ENCODE results near the gene TAF8. TPM values are rescaled to one million over a fixed set of nuclear protein-coding genes. Genes with fewer than 3 reads are reported as not detected.

Gene TAF8
- total RNA-seq, 4 donors from 2014 or later: 15.8 to 24.0 (median 18.9) TPM

- DNase-seq (ENCODE audit: low spot score in 2 of 2): no peak
- WGBS, 2 donors: 78 to 80% methylated on average over 4 of the region's 4 CpGs
- intact Hi-C loops (cut with DNase I; ENCODE audit: low total_unique reads): no loop called here
Measured at GRCh38 chr6:42133926-42134325, 83.6 kb downstream of the TAF8 start.

GRCh38 chr6:42135161-42135560 lies 84.8 kb downstream of the TAF8 start:
- 86 to 87% methylated on average over 12 of the region's 12 CpGs for WGBS, 2 donors
- no peak overlapping the region for H3K4me3 ChIP-seq (ENCODE audit: low read depth, poor library complexity, severe bottlenecking)
- intact Hi-C loops (cut with DNase I; ENCODE audit: low total_unique reads): no loop called here
- no peak for TF ChIP-seq CTCF (IDR thresholded peaks at IDR 0.05)
- TF ChIP-seq POLR2A (IDR thresholded peaks at IDR 0.05): no peak
- no peak for DNase-seq (ENCODE audit: low spot score in 2 of 2)

More at GRCh38 chr6:42133926-42134325, 83.6 kb downstream of the TAF8 start:
- no peak for TF ChIP-seq CTCF (IDR thresholded peaks at IDR 0.05)
- TF ChIP-seq POLR2A (IDR thresholded peaks at IDR 0.05): no peak
- H3K4me3 ChIP-seq (ENCODE audit: low read depth, poor library complexity, severe bottlenecking): no peak overlapping the region

- H3K4me3 ChIP-seq (ENCODE audit: low read depth, poor library complexity, severe bottlenecking): no peak overlapping the region
- intact Hi-C loops (cut with DNase I; ENCODE audit: low total_unique reads): no loop called here
- no peak for DNase-seq (ENCODE audit: low spot score in 2 of 2)
- 55 to 89% methylated on average over 2 of the region's 2 CpGs for WGBS, 2 donors
- no peak for TF ChIP-seq POLR2A (IDR thresholded peaks at IDR 0.05)
- TF ChIP-seq CTCF (IDR thresholded peaks at IDR 0.05): no peak
Measured at GRCh38 chr6:42135722-42136121, 85.4 kb downstream of the TAF8 start.

GRCh38 chr6:42136508-42137193 lies 86.3 kb downstream of the TAF8 start:
- intact Hi-C loops (cut with DNase I; ENCODE audit: low total_unique reads): no loop called here
- WGBS, 2 donors: 49 to 56% methylated on average over 14 of the region's 14 CpGs
- no peak for TF ChIP-seq POLR2A (IDR thresholded peaks at IDR 0.05)
- TF ChIP-seq CTCF (IDR thresholded peaks at IDR 0.05): no peak
- no peak for DNase-seq (ENCODE audit: low spot score in 2 of 2)
- no peak overlapping the region for H3K4me3 ChIP-seq (ENCODE audit: low read depth, poor library complexity, severe bottlenecking)

Other genes with a start within 250 kb of the TAF8 start
- gene USP49, start 155.1 kb upstream of the TAF8 start, total RNA-seq: 1 to 10 TPM; 2.3 to 7.3 (median 3.7) TPM
- 10 to 100 TPM in 2 of 4 donors, 1 to 10 TPM in 2; 5.7 to 11.5 (median 9.8) TPM for gene MED20, start 129.4 kb upstream of the TAF8 start, total RNA-seq
- 10 to 100 TPM in 1 of 4 donors, 1 to 10 TPM in 3; 4.1 to 12.2 (median 7.7) TPM for gene BYSL, start 129.0 kb upstream of the TAF8 start, total RNA-seq
- 100 to 1,000 TPM; 130 to 169 (median 157) TPM for gene CCND3, start 108.7 kb upstream of the TAF8 start, total RNA-seq
- 100 to 1,000 TPM; 106 to 200 (median 137) TPM for gene C6orf132, start 92.1 kb downstream of the TAF8 start, total RNA-seq
- not detected for gene GUCA1A, start 122.8 kb downstream of the TAF8 start, total RNA-seq
- gene GUCA1B, start 144.4 kb downstream of the TAF8 start, total RNA-seq: 1 to 10 TPM in 1 of 4 donors, under 1 TPM in 2, not detected in 1; 0.34 to 1.6 (median 0.52) TPM
- 10 to 100 TPM; 20.9 to 27.1 (median 25.8) TPM for gene MRPS10, start 167.3 kb downstream of the TAF8 start, total RNA-seq

All from lower leg skin (tissue), 4 donors.